Tibial nerve (tissue), 4 donors: ENCODE measurements around the gene OR1M1. TPM values are rescaled to one million over a fixed set of nuclear protein-coding genes. Genes with fewer than 3 reads are reported as not detected.
"Not testable (repeated sequence)": the region's sequence is repeated elsewhere in the genome, so short reads cannot be mapped to it uniquely, and the experiment has no call there.

Experiments
- DNase-seq, 2 donors: peaks; one replicate each; pipeline ENCODE4 v3.0.0-alpha.2; 2019; ENCODE audit warnings: low spot score in 2 of 2
- H3K27ac ChIP-seq, 4 donors: fragments of 200-600 bp; sonication (generic) in 3 of 4; one replicate each; pipeline ENCODE4 v1.5.1; 2017 to 2019; ENCODE audit warnings: mild to moderate bottlenecking in 1 of 4
- H3K27me3 ChIP-seq, 2 donors: fragments of 200-600 bp; sonication (generic) in 1 of 2; one replicate each; pipeline versions ENCODE4 v1.5.1 to v1.6.0; 2017 to 2019
- H3K36me3 ChIP-seq, 3 donors: fragments of 200-600 bp; sonication (generic); one replicate each; pipeline ENCODE4 v1.5.1; 2018 to 2019
- H3K4me1 ChIP-seq, 4 donors: fragments of 200-600 bp; sonication (generic) in 3 of 4; one replicate each; pipeline ENCODE4 v1.5.1; 2017 to 2019
- H3K4me3 ChIP-seq, 4 donors: fragments of 200-600 bp; sonication (generic) in 3 of 4; one replicate each; pipeline ENCODE4 v1.5.1; 2017 to 2019; ENCODE audit warnings: mild to moderate bottlenecking in 1 of 4, moderate library complexity in 1 of 4
- H3K9me3 ChIP-seq, 4 donors: fragments of 200-600 bp; sonication (generic) in 3 of 4; one replicate each; pipeline ENCODE4 v1.5.1; 2017 to 2019
- CTCF ChIP-seq, 5 experiments: fragments of 200-600 bp in 3 of 5; fragments of 450-650 bp in 2 of 5; sonication (generic) in 3 of 5; IDR thresholded peaks; one replicate each; pipeline ENCODE4 v1.5.1; 2016 to 2019; ENCODE audit warnings: antibody characterized with exemption in 5 of 5, mild to moderate bottlenecking in 3 of 5, moderate library complexity in 2 of 5
- EP300 ChIP-seq, 2 donors: sonication (generic); formaldehyde crosslinking; IDR thresholded peaks; one replicate each; pipeline ENCODE4 v1.6.1; 2017; ENCODE audit warnings: antibody characterized with exemption in 2 of 2, mild to moderate bottlenecking in 1 of 2
- POLR2A ChIP-seq, 2 donors: fragments of 450-650 bp; IDR thresholded peaks; one replicate each; pipeline ENCODE4 v1.6.1; 2017; ENCODE audit warnings: antibody characterized with exemption in 2 of 2, mild to moderate bottlenecking in 2 of 2, moderate library complexity in 2 of 2
- WGBS, 2 donors: methylation state at CpG; one replicate each; pipeline ENCODE4 v1.1.5; 2018; 5-methylcytosine and 5-hydroxymethylcytosine counted together
- total RNA-seq, 4 donors: library from RNA; depleted of rRNA; stranded (reverse); fragments of >200 nt; gene quantifications; one replicate each; pipeline ENCODE4 v1.1.0, GENCODE V29; 2016

OR1M1 gene
- total RNA-seq, 4 donors from 2014 or later: 0.22 TPM; not detected in 3

- no peaks in the 10 kb centered on the region for H3K27me3 ChIP-seq
- H3K27ac ChIP-seq: no peak overlapping the region
- H3K9me3 ChIP-seq: peaks cover 0 to 1% (median 0%) of the 10 kb centered on the region in 4 donors
- WGBS, 2 donors: 17 to 29% methylated on average over 8 of the region's 8 CpGs
- TF ChIP-seq POLR2A (IDR thresholded peaks at IDR 0.05) (no peak), CTCF (IDR thresholded peaks at IDR 0.05) (no peak), EP300 (IDR thresholded peaks at IDR 0.05) (no peak)
- H3K4me3 ChIP-seq: no peak overlapping the region
- DNase-seq: no peak
- no peaks in the 10 kb centered on the region for H3K36me3 ChIP-seq
- H3K4me1 ChIP-seq: no peaks in the 10 kb centered on the region
Measured at GRCh38 chr19:9054765-9055164, 32.1 kb upstream of the OR1M1 start.

GRCh38 chr19:9056131-9056530, 30.7 kb upstream of the OR1M1 start:
- H3K27ac ChIP-seq, H3K27me3 ChIP-seq, H3K36me3 ChIP-seq, H3K9me3 ChIP-seq, H3K4me1 ChIP-seq, H3K4me3 ChIP-seq, DNase-seq: not testable (repeated sequence)
- WGBS, 2 donors: 94 to 95% methylated on average over 9 of the region's 9 CpGs

- WGBS, 2 donors: 82 to 83% methylated on average over 4 of the region's 4 CpGs
- no peak for DNase-seq
- Histone ChIP-seq H3K4me3 (no peak overlapping the region), H3K36me3 (no peaks in the 10 kb centered on the region), H3K27me3 (no peaks in the 10 kb centered on the region), H3K4me1 (no peaks in the 10 kb centered on the region), H3K9me3 (no peaks in the 10 kb centered on the region), H3K27ac (no peak overlapping the region)
- no peak for TF ChIP-seq POLR2A (IDR thresholded peaks at IDR 0.05)
- no peak for TF ChIP-seq EP300 (IDR thresholded peaks at IDR 0.05)
- TF ChIP-seq CTCF (IDR thresholded peaks at IDR 0.05): no peak
Measured at GRCh38 chr19:9057505-9058258, 29.2 kb upstream of the OR1M1 start.

- H3K4me1 ChIP-seq: no peaks in the 10 kb centered on the region
- no peaks in the 10 kb centered on the region for H3K36me3 ChIP-seq
- DNase-seq: no peak
- no peaks in the 10 kb centered on the region for H3K27me3 ChIP-seq
- no peaks in the 10 kb centered on the region for H3K9me3 ChIP-seq
- WGBS, 2 donors: 55 to 70% methylated on average over 12 of the region's 12 CpGs
- no peak for TF ChIP-seq EP300 (IDR thresholded peaks at IDR 0.05)
- TF ChIP-seq CTCF (IDR thresholded peaks at IDR 0.05): no peak
- no peak for TF ChIP-seq POLR2A (IDR thresholded peaks at IDR 0.05)
- no peak overlapping the region for H3K4me3 ChIP-seq
- no peak overlapping the region for H3K27ac ChIP-seq
Measured at GRCh38 chr19:9058905-9059667, 27.8 kb upstream of the OR1M1 start.

- H3K4me1 ChIP-seq: no peaks in the 10 kb centered on the region
- no peak for TF ChIP-seq CTCF (IDR thresholded peaks at IDR 0.05)
- no peak for TF ChIP-seq EP300 (IDR thresholded peaks at IDR 0.05)
- TF ChIP-seq POLR2A (IDR thresholded peaks at IDR 0.05): no peak
- WGBS, 2 donors: 67 to 69% methylated on average over 17 of the region's 17 CpGs
- no peaks in the 10 kb centered on the region for H3K27me3 ChIP-seq
- no peaks in the 10 kb centered on the region for H3K9me3 ChIP-seq
- H3K4me3 ChIP-seq: no peak overlapping the region
- no peak overlapping the region for H3K27ac ChIP-seq
- no peaks in the 10 kb centered on the region for H3K36me3 ChIP-seq
- DNase-seq: no peak
Measured at GRCh38 chr19:9060564-9061340, 26.1 kb upstream of the OR1M1 start.
